CD4-positive, alpha-beta T cell treated with Interleukin-4 for 4 hours (primary cell): ENCODE data around the gene TLR8.

Experiments
- DNase-seq: peaks from one replicate; pipeline ENCODE4 v3.0.0-alpha.2; 2020

Gene TLR8

GRCh38 chrX:12970691-12971202 is 64.3 kb downstream of the TLR8 start:
- DNase-seq: peak; percentile 82

GRCh38 chrX:12971282-12972003 is 65.0 kb downstream of the TLR8 start:
- peak; percentile 61 for DNase-seq

GRCh38 chrX:12972243-12972642 is 65.8 kb downstream of the TLR8 start:
- DNase-seq: no peak
